Heart left ventricle (tissue), 13 donors: Measurements from ENCODE around the gene ZNF689.

ENCODE experiments used
- CTCF ChIP-seq, 12 donors: fragments of 200-600 bp; sonication (generic) in 4 of 12; IDR thresholded peaks; one replicate each; pipeline versions ENCODE4 v1.5.0 to v1.8.0; 2018 to 2022; ENCODE audit warnings: antibody characterized with exemption in 12 of 12, mild to moderate bottlenecking in 5 of 12
- POLR2A ChIP-seq, 2 donors: fragments of 450-650 bp; IDR thresholded peaks; one replicate each; pipeline ENCODE4 v1.6.1; 2017; ENCODE audit warnings: antibody characterized with exemption in 2 of 2, mild to moderate bottlenecking in 2 of 2, moderate library complexity in 2 of 2
- donor health status: ischemic (EF 13 %, LVEDD 7.1; RV severe dilation, severe dysfunction).
- donor health status: DM: no; HTN: yes; CAD: no.
- donor health status: DM: no; HTN: no; CAD: no.
- donor health status: ischemic (EF 25% LVEDD 6.9; RV normal size, moderate dysfunction).
- donor health status: ischemic (EF 25% LVEDD 5.7; RV mildly dilated, moderate dysfunction).
- donor health status: ischemic (EF 35%, LVEDD 5.7; RV mildly dilated, moderate dysfunction).
- donor health status: nonischemic (EF 11% LVEDD 7.7; RV severe dilation, severe dysfunction).
- donor health status: DM: yes; HTN: yes; CAD: no.
- donor health status: PGD.
- donor health status: ischemic (EF 29% LVEDD 5.4; RV normal size, mild dysfunction).
- donor health status: nonischemic (EF 23%, LVEDD 6.1; RV moderate dilation, normal function).

- TF ChIP-seq CTCF (IDR thresholded peaks at IDR 0.05) = no peak
- TF ChIP-seq POLR2A (IDR thresholded peaks at IDR 0.05) = no peak
Observed at GRCh38 chr16:30636599-30636998, 26.4 kb upstream of the ZNF689 start.
